Muscle of arm (tissue), 14 donors: Measurements from ENCODE around the gene GGT5. TPM values are rescaled to one million over a fixed set of nuclear protein-coding genes. Genes with fewer than 3 reads are reported as not detected.
A peak's percentile ranks its signal among the peaks of the same experiment; 100 is the strongest.
"Not testable (repeated sequence)": the region's sequence is repeated elsewhere in the genome, so short reads cannot be mapped to it uniquely, and the experiment has no call there.

Experiments
- DNase-seq: peaks from one replicate; pipeline ENCODE4 v3.0.0-alpha.2; 2013
- long read RNA-seq, 11 donors: transcript quantifications; one replicate each; lab custom pipeline, GENCODE V29; 2026
- polyA plus RNA-seq, 12 donors: library from polyadenylated mRNA; unstranded; fragments of 120-200 nt; gene quantifications; one replicate each; pipeline ENCODE4 v1.2.1, GENCODE V29; 2013; ENCODE audit not compliant: insufficient read length in 12 of 12

Gene GGT5
- 10 to 100 TPM in 7 of 12 donors, 1 to 10 TPM in 4, not detected in 1; 7.8 to 24.2 (median 12.0) TPM for polyA plus RNA-seq
- long read RNA-seq, donor 1, full-length matches to known transcripts, result 3 of 3 reads
- long read RNA-seq, donor 1, partial matches to known transcripts, result 0 of 3 reads
- long read RNA-seq, donor 1, other reads (novel, unspliced or antisense), result 0 of 3 reads
- long read RNA-seq, donor 2, partial matches to known transcripts, result 0 of 2 reads
- long read RNA-seq, donor 2, other reads (novel, unspliced or antisense), result 0 of 2 reads
- long read RNA-seq, donor 3, partial matches to known transcripts, result 0 of 1 reads
- long read RNA-seq, donor 3, other reads (novel, unspliced or antisense), result 0 of 1 reads
- long read RNA-seq, donor 4, full-length matches to known transcripts, result 1 of 1 reads
- long read RNA-seq, donor 4, partial matches to known transcripts, result 0 of 1 reads
- long read RNA-seq, donor 4, other reads (novel, unspliced or antisense), result 0 of 1 reads
- long read RNA-seq, donor 5, full-length matches to known transcripts, result 4 of 4 reads
- long read RNA-seq, donor 5, partial matches to known transcripts, result 0 of 4 reads
- long read RNA-seq, donor 5, other reads (novel, unspliced or antisense), result 0 of 4 reads
- long read RNA-seq, donor 6, full-length matches to known transcripts, result 3 of 3 reads
- long read RNA-seq, donor 6, partial matches to known transcripts, result 0 of 3 reads
- long read RNA-seq, donor 6, other reads (novel, unspliced or antisense), result 0 of 3 reads
- long read RNA-seq, donor 7, full-length matches to known transcripts, result 1 of 1 reads
- long read RNA-seq, donor 7, partial matches to known transcripts, result 0 of 1 reads
- long read RNA-seq, donor 7, other reads (novel, unspliced or antisense), result 0 of 1 reads
- long read RNA-seq, donor 8, partial matches to known transcripts, result 0 of 4 reads
- long read RNA-seq, donor 8, other reads (novel, unspliced or antisense), result 0 of 4 reads
- long read RNA-seq, donor 9, result 0 reads
- long read RNA-seq, donor 10, partial matches to known transcripts, result 0 of 1 reads
- long read RNA-seq, donor 10, other reads (novel, unspliced or antisense), result 0 of 1 reads
- long read RNA-seq, donor 11, result 0 reads

- not testable (repeated sequence) for DNase-seq
These were observed at the start of gene GGT5 for GRCh38 chr22:24245030-24245431. Gene GGT5 (minus strand): TSS chr22:24245082. CDS start chr22:24244725, 357 bp downstream.

GRCh38 chr22:24292202-24292830 lies 47.4 kb upstream of the GGT5 start:
- not testable (repeated sequence) for DNase-seq

GRCh38 chr22:24291515-24292201 lies 46.8 kb upstream of the GGT5 start:
- DNase-seq, result no peak

- no peak for DNase-seq
These were observed 45.6 kb upstream of the GGT5 start for GRCh38 chr22:24290459-24290858.

- DNase-seq, result no peak
These were observed 44.9 kb upstream of the GGT5 start for GRCh38 chr22:24289741-24290163.

- DNase-seq, result peak; percentile 88
These were observed 44.2 kb upstream of the GGT5 start for GRCh38 chr22:24289114-24289513.

GRCh38 chr22:24287801-24288200 lies 42.9 kb upstream of the GGT5 start:
- not testable (repeated sequence) for DNase-seq

GRCh38 chr22:24287212-24287611 lies 42.3 kb upstream of the GGT5 start:
- not testable (repeated sequence) for DNase-seq

- no peak for DNase-seq
These were observed 40.4 kb upstream of the GGT5 start for GRCh38 chr22:24285245-24285644.

GRCh38 chr22:24284747-24285203 lies 39.9 kb upstream of the GGT5 start:
- no peak for DNase-seq

- DNase-seq, result no peak
These were observed 37.5 kb upstream of the GGT5 start for GRCh38 chr22:24282401-24282800.

GRCh38 chr22:24280363-24280762 lies 35.5 kb upstream of the GGT5 start:
- DNase-seq, result not testable (repeated sequence)

GRCh38 chr22:24274696-24275405 lies 30.0 kb upstream of the GGT5 start:
- DNase-seq, result not testable (repeated sequence)

- not testable (repeated sequence) for DNase-seq
These were observed 29.0 kb upstream of the GGT5 start for GRCh38 chr22:24273906-24274305.

- not testable (repeated sequence) for DNase-seq
These were observed 28.1 kb upstream of the GGT5 start for GRCh38 chr22:24273031-24273430.

- no peak for DNase-seq
These were observed 26.5 kb upstream of the GGT5 start for GRCh38 chr22:24271386-24271854.

GRCh38 chr22:24270556-24271385 lies 25.9 kb upstream of the GGT5 start, which contains the start of gene SPECC1L:
Gene SPECC1L (plus strand): TSS chr22:24270831. CDS start chr22:24302232, 31,401 bp downstream.
- peak; percentile 95 for DNase-seq

- not testable (repeated sequence) for DNase-seq
These were observed 21.6 kb upstream of the GGT5 start for GRCh38 chr22:24266495-24266894.

- no peak for DNase-seq
These were observed 20.9 kb upstream of the GGT5 start for GRCh38 chr22:24265734-24266133.
